Putamen (tissue), 1 donor: Measurements from ENCODE around the gene PPFIBP1.
A peak's percentile ranks its signal among the peaks of the same experiment; 100 is the strongest.

Experiments used
- DNase-seq: peaks from one replicate; pipeline ENCODE4 v3.0.0-alpha.2; 2016; ENCODE audit warnings: low spot score

The PPFIBP1 gene

DNA sequence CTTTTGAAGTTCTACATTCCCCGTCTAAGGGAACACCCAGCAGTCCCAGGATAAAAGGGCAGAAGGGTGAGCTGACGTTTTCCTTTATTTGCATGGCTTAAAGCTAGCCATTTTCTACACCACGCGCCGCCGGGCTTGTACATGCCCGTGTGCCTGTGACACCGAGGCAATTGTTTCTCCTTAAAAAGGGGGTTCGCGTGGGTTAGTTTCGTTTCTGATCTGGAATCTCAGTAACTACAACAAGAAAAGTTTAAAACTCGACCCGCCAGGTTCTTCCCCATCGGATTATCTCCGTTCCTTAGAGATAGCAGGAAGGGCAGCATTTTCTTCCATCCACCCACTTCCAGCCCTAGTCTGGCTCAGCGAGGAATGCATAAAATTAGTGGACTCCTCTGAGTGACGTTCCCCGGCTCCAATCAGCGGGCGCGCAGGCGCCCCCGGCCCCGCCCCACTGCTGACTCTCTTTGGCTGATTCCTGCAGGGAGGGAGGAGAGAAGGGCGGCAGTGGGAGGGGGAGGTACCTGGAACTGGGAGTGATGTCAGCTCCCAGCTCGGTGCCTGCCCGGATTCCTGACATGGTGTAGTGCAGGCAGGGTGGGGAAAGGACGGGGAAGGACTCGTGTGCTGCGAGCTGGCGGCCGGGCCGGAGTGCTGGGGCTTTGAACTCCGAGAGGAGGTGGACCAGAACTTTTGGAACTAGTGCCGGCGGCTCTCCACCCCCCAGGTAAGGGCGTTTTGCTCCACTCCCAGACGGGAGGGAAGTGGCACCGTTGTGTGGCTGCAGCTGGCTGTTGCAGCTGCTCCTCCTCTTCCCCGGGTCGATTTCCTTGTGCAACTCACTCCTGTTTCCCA is at the start of gene PPFIBP1:
Gene PPFIBP1 (plus strand): TSS at position 565 of the 852 bp plus-strand sequence. CDS start 109,191 bp downstream, outside the sequence.
- peak; percentile 97 for DNase-seq

DNA sequence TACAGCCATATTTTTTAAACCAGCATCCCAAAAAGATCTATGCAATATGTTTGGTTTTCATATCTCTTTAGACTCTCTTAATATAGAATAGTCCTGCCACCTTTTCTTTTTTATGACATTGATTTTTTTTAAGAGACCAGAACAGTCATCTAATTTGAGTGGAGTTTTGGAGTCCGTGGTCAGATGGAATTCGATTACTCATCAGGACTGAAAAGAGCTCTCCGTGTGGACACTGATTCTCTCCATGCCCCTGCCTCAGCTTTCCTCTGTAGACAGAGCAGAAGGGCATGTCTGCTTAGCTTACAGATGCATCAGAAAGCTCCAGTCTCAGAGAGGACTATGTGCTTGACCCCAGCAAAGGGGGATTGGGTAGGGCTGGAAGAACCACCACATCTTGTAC is 49.7 kb upstream of the PPFIBP1 start:
- DNase-seq, result no peak

DNA sequence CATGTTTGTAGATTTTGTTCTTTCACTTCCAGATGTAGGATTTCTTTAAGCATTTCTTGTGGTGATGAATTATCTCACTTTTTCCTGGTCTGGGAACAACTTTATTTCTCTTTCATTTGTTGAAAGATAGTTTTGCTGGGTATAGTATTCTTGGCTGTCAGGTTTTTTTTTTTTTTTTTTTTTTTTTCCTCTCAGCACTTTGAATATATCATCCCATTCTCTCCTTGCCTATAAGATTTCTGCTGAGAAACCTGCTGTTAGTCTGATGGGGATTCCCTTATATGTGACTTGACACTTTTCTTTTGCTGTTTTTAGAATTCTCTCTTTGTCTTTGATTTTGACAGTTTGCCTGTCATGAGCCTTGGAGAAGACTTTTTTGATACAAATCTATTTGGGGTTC is 47.0 kb upstream of the PPFIBP1 start:
- no peak for DNase-seq

DNA sequence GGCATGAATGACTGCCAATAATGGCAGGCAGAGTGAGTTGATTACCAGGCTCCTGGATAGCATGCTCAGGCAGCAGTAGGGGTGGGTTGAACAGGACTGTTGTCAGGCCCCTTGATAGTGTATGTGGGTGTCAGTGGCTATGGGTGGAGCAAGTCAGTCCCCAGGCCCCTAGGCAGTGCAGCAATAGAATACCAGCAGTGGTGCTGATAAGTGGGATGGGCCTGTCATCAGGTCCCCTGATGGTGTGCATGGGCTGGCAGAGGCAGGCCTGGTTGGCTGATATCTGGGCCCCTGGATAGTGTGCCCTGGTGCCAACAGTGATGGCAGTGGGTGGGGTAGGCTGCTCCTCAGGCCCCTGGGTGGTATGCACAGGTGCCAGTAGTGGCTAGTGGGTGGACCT is 45.1 kb upstream of the PPFIBP1 start:
- DNase-seq, result no peak

DNA sequence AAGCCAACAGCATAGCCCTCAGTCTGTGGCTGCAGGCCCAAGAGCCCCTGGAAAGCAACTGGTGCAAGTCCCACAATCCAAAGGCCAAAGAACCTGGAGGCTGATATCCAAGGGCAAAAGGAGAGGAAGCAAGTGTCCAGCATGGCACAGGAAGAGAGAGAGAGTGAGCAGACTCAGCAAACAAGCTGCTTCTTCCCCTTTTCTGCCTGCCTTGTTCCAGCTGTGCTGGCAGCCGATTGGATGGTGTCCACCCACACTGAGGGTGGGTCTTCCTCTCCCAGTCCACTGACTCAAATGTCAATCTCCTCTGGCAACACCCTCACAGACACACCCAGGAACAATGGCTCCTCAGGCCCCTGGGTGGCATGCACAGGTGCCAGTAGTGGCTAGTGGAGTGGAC is 44.0 kb upstream of the PPFIBP1 start:
- DNase-seq, result no peak

DNA sequence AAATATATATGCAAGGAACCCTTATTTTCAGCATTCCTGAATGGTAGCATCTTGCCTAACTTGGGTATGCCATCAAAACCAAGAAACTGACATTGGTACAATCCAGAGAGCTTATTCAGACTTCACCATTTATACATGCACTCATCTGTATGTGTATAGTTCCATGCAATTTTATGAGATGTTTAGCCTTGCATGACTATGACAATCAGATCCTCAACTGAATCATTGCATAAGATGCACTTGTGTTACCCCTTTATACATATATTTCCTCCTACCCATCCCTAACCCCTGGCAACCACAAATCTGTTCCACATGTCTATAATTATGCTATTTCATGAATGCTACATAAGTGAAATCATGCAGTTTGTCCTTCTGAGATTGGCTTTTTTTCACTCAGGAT is 37.0 kb upstream of the PPFIBP1 start:
- DNase-seq, result no peak

DNA sequence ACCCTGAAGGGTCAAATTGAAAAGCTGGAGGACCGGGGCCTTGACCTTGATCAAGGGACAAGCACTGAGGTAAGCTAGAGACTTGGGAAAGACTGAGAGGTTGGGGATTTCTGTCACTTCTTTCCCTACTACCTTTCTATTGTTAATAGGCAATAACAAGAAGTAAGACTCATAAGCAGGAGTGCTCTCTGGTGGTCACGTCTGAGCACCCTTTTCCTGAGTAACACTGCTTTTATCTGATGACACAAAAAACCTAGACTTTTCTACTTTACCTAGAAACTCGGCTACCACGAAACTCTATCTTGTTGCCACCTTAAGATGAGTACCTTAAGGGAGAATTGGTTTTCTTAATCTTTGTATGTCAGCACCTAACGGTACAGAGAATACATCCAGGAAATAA is 35.5 kb upstream of the PPFIBP1 start:
- DNase-seq, result no peak

DNA sequence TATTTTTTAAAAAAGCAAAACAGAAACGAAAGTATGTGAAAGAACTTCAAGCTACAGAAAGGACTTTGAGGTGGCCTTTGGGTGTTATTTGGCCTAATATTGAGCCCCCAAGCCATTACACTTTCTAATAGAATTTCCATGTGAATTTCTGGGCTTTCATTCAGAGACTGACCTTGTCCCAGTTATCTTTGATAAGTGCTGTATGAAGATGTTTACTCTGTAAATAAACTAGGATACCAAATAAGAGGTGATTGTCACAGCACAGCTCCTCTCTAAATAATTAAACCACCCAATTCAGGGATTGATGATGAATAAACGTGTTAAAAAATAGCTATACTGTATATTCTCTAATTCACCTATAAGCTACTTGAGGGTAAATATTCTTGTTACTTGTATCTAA is 32.8 kb upstream of the PPFIBP1 start:
- no peak for DNase-seq

DNA sequence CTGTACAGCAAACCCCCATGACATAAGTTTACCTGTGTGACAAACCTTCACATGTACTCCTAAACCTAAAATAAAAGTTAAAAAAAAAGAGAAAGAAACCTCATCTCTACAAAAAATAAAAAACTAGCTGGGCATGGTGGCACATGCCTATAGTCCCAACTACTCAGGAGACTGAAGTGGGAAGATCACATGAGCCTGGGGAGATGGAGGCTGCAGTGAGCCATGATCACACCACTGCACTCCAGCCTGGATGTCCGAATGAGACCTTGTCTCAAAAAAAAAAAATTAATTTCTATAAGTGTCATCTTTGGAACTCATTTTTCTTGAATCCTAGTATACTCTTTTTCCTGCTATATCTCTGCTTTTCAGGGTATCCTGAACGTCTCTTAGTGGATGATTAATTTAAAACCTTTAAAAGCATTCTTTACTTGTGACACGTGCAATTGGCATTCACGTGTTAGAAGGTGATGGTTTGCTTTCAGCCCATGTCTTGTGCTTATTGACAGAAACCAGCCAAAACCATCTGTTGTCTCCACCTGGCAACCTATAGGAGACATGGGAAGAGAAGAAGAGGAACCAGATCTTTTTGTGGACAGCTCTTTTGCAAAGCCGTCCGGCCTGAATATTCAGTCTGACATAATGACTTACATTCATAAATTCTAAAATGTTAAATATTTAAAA is 30.6 kb upstream of the PPFIBP1 start:
- DNase-seq, result no peak

DNA sequence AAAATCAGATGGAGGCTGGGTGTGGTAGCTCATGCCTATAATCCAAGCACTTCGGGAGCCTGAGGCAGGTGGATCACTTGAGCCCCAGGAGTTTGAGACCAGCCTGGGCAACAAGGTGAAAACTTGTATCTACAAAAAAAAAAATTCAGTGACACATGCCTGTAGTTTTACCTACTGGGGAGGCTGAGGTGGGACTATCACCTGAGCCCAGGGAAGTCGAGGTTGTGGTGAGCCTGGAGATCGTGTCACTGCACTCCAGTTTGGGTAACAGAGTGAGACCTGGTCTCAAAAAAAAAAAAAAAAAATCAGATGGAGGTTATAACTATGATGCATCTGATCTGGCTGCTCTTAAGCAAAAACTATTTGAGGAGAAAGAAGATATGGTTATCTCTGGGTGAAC is 26.6 kb upstream of the PPFIBP1 start:
- DNase-seq, result no peak

DNA sequence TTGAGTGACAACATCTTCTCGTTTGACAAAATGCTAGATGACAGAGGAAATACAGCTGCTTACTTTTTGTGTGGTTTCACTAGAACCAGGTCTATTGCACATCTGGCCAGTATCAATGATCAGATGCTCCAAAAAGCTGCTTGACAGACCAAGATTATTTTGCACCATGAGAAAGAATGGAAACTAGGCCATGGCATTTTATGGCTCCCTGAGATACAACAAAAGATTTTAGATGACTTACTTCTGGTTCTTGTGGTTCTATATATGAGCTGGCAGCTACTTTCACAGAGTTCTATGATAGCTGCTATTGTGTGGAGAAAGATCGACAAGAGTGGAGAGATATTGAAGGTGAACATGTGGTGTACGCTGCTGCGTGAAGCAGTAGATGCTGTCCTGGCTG is 25.9 kb upstream of the PPFIBP1 start:
- DNase-seq, result no peak

DNA sequence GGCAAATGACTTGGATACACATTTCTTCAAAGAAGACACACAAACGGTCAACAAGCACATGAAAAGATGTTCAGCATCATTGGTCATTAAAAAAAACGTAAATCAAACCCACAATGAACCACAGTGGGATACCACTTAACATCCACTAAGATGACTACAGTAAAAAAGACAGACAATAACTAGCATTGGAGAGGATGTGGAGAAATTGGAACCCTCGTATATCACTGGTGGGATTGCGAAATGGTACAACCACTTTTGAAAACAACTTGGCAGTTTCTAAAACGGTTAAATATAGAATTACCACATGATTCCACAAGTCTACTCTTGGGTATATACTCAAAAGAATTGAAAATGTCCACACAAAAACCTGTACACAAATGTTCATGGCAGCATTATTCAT is 25.2 kb upstream of the PPFIBP1 start:
- DNase-seq, result no peak

DNA sequence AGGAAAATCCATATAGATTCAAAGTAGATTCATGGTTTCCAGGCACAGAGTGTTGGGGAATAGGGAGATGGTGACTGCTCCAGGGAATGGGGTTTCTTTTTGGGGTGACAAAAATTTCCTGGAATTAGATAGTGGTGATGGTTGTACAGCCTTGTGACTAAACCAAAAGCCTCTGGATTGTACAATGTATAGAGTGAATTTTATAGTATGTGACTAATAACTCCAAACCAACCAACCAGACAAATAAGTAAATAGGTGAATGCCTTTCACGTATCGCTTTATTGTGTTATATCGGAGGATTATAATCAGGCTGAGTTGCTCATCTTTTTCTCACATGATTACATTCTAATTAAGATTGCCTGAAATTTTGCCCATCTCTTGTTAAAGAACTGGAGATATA is 24.6 kb upstream of the PPFIBP1 start:
- DNase-seq, result no peak

DNA sequence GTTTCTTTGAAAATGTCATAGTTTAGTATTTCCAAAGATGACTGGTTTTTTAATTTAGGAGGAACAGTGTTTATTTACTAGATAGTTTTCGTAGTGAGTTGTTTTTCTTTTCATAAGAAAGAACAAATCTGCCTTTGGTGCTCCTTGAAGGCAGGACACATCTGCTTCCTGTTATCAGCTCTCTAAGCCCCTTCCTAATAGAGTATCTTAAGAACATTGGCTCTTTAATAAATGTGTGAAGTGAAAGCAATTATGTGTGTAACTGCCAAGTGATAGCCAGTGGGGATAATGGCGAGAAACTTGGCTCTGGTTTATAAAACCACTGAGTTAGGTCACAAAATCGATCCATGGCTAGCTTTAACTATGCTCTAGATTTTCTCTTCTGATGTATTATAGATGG is 23.5 kb upstream of the PPFIBP1 start:
- no peak for DNase-seq

DNA sequence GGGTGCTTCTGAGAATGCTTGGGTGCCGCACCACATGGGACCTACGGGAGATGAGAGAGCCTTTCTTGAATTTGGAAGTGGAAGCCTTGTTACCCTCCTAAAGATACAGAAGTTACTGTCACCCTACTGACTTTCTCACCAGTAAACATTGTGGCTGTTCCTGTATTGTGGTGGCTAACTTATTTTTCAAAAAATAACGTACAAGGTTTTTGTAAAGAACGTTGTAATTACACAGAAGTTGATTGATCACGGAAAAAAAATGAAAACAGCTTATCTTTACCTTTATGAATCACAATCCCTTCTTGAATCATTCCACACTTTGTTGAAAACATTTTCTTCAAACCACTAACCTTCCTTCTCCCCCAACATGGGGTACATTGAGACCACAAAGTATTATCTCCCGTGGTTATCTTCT is 22.0 kb upstream of the PPFIBP1 start:
- DNase-seq, result no peak

DNA sequence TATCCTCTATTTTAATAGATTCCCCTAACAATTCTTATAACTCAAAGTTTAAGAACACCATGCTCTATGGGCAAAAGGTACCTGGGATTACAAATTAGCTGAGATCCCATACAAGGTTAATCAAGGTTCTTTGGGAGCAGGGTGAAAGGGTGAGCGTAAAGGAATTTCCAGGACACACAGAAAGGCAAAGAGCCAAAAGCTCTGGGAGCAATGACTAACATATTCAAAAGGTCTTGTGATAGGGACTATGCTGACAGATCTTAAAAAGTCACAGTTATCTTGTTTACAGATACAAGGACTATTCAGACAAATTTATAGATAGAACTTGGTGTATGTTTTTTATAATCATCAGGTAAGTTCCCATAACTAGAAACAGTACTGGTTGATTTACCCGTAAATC is 19.5 kb upstream of the PPFIBP1 start:
- DNase-seq, result no peak

DNA sequence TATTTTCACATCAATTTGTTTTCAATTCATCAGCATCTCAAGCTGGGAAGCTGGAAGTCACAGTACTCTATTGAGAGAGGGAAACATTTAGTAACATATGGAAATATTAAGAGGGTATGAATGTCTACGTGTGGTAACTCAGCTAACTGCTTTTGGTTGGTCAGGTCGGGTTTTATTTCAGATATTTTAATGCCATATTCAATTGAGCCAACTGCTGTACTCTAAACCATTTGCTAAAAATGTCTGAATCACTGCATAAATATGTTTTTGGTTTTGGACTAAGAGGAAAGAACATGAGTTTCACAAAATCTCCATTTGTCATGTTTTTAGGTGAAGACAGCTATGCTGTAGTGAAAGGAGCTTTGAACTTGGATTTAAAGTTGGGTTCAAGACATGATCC is 18.9 kb upstream of the PPFIBP1 start:
- DNase-seq, result no peak

DNA sequence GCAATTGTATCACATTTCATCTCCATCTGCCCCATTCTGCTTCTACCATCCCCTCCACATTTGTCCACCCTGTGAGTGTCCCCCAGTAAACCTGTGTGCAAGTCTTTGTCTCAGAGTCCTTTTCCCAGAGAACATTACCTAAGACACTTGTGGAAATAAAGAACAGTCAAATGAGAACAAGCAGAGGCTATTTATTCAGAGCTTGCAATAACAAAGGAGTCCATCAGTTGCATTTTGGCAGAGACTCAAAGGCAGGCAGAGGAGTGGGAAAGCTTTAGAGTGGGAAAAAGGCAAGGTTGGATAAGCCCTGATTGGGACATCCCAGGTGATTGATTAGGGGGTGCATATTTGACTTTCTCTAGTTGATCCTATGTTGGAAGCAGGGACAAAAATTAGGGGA is 18.2 kb upstream of the PPFIBP1 start:
- DNase-seq, result no peak

DNA sequence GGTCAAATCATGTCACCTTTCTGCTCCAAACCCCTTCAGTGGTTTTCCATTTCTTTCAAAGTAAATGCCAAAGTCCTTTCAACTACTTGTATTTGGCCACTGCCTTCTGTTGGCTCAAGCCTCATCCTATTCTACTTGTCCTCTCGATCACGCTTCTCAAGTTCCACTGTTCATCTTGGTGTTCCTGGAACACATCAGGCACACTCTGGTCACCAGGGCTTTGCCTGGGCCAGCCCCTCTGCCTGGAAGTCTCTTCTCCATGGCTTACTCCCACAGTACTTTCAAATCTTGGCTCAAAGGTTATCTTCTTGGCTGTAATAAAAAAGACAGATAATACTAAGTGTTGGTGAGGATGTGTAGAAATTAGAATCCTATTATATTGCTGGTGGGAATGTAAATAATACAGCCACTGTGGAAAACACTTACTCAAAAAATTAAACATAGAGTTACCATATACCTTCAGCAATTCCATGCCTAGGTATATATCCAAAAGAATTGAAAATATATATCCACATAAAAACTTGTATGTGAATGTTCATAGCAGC is 17.3 kb upstream of the PPFIBP1 start:
- DNase-seq, result no peak

DNA sequence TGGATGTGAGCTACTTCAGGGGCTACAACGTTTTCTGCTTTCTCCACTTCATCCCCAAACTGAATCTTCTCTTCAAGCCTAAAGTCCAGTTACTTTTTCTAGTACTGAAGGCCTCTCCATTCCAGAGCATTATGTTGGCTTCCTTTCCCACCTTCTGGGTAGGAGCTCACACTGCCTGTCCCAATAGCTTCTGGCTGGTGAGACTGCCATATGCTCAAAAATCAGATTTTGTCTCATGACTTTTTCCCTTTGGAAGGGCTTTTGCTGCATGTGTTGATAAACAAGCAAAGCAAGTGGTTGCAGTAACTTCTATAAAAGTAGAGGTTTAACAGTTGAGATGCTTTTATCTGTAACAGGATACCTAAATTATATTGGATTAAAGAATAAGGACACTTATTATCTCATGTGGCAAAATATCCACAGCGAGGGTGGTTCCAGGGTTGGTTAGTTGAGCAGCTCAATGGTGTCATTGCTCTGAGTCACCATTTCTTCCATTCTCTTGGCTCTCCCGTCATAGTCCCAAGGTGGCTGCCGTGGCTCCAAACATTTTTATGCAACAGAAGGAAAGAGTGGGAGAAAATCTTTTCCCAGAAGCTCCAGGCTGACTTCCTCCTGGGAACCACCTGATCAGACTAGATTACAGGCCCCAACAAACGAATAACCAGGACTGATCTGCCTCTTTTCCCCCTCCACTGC is 15.1 kb upstream of the PPFIBP1 start:
- DNase-seq, result no peak

DNA sequence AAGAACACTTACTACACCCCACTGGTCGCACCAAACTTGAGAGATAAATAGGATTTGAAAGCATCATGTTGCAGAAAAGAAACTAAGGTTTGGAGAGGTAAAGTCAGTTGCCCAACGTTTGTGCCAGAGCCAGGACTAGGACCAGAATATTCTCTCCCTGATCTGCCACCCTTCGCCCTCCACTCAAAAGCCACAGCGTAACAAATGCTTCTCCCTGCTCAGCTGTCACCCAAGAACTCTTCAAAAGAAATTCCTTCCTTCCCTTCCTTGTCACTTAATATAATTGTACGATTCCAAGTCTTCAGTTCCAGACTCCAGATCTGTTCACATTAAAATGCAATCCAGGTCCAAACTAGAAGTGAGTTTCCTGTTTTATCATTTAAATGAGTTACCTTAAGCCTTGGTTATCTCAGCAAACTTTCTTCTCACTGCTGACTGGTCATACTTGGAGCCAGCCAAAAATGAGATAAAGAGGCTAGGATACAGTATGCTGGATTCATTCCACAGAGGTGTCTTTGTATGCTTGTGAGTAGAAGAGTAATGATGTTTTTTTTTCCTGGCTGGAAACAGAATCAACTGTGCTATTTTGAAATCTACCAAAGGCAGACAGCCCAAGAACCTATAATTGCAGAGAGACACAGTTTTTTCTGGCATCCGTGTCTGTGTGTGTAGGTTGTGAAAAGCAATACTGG is 12.8 kb upstream of the PPFIBP1 start:
- DNase-seq, result no peak

DNA sequence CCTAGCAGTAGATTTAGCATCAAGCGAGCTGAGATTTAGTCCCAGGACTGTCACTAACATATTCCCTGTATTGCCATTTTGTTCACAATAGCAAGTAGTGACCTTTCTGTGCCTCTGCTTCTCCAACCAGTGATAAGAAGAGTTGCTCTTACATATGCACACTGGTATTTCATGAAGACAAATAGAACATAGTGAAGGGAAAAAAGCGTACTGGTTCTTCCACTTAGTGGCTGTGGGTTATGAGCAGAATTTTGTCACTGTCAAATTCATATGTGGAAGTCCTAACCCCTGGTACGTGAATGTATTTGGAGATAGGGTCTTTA is 12.3 kb upstream of the PPFIBP1 start:
- DNase-seq, result no peak
